Endothelial cell of umbilical vein (primary cell): ENCODE results near the gene PLCG2. TPM values are rescaled to one million over a fixed set of nuclear protein-coding genes. Genes with fewer than 3 reads are reported as not detected.
"Not testable (repeated sequence)": the region's sequence is repeated elsewhere in the genome, so short reads cannot be mapped to it uniquely, and the experiment has no call there.

ENCODE experiments used
- BruUV-seq: library from RNA; stranded (reverse); fragments of 400-500 nt; replicated peaks from 2 replicates; lab custom pipeline; 2021; lab: Mats Ljungman, UMichigan
- CTCF ChIA-PET: fragments of 300-600, 350-600 bp; sonication (Branson Sonifier 250); formaldehyde crosslinking; loops from one replicate; lab custom pipeline; 2021; ENCODE audit warnings: antibody characterized with exemption, inconsistent platforms; lab: Charles Lee
- POLR2A ChIA-PET: fragments of 300-600, 350-600 bp; sonication (Branson Sonifier 250); formaldehyde crosslinking; loops from one replicate; lab custom pipeline; 2021; ENCODE audit warnings: antibody characterized with exemption, inconsistent platforms; lab: Charles Lee
- DNase-seq: peaks from one replicate; pipeline ENCODE4 v3.0.0-alpha.2; 2011; ENCODE audit warnings: low read depth, low spot score
- FAIRE-seq: peaks from 2 replicates; lab custom pipeline; 2011; peaks lifted over from hg19 to GRCh38; lab: Jason Lieb, UNC
- H2AFZ ChIP-seq: 2 replicates; pipeline ENCODE4 v1.6.0; 2012; ENCODE audit warnings: low read depth, low read length, control low read depth, inconsistent platforms
- H3K27ac ChIP-seq: 2 replicates; pipeline ENCODE4 v1.5.1; 2011; ENCODE audit warnings: low read depth, mild to moderate bottlenecking, control low read depth, low read length, moderate library complexity; ENCODE audit not compliant: insufficient read depth
- H3K27me3 ChIP-seq, 2 experiments: 2 replicates each; pipeline versions ENCODE4 v1.6.0 to v1.6.1; 2011; ENCODE audit warnings: low read length in 2 of 2, mixed read lengths in 1 of 2; ENCODE audit not compliant: control insufficient read depth in 2 of 2, insufficient read depth in 2 of 2
- H3K36me3 ChIP-seq, 2 experiments: 2 replicates in 1 of 2; 3 replicates in 1 of 2; pipeline ENCODE4 v1.5.1; 2011; ENCODE audit warnings: low read length in 2 of 2, mild to moderate bottlenecking in 1 of 2, moderate library complexity in 1 of 2; ENCODE audit not compliant: control insufficient read depth in 2 of 2, insufficient read depth in 2 of 2; ENCODE audit errors: extremely low read depth in 1 of 2
- H3K4me1 ChIP-seq: 3 replicates; pipeline ENCODE4 v1.5.1; 2011; ENCODE audit warnings: mild to moderate bottlenecking, low read length; ENCODE audit not compliant: control insufficient read depth, insufficient read depth; ENCODE audit errors: extremely low read depth
- H3K4me2 ChIP-seq: 2 replicates; pipeline ENCODE4 v1.6.1; 2011; ENCODE audit warnings: low read length, control low read depth, mixed read lengths; ENCODE audit not compliant: insufficient read depth
- H3K4me3 ChIP-seq, 3 experiments: fragments of 200-600 bp in 1 of 3; sonication (generic), shearing (Covaris generic) in 1 of 3; replicated peaks in 1 of 3; 2 replicates each; pipeline ENCODE4 v1.5.1; 2011 to 2016; ENCODE audit warnings: control low read depth in 3 of 3, low read length in 3 of 3, mild to moderate bottlenecking in 2 of 3, inconsistent platforms in 1 of 3, low read depth in 1 of 3, moderate library complexity in 1 of 3; ENCODE audit not compliant: insufficient read depth in 1 of 3
- H3K79me2 ChIP-seq: 2 replicates; pipeline ENCODE4 v1.6.0; 2012; ENCODE audit warnings: low read length, inconsistent platforms; ENCODE audit not compliant: control insufficient read depth, insufficient read depth
- H3K9ac ChIP-seq: replicated peaks from 2 replicates; pipeline ENCODE3; 2011; ENCODE audit warnings: low read length, control low read depth; ENCODE audit not compliant: insufficient read depth; ENCODE audit errors: extremely low read depth
- H3K9me1 ChIP-seq: replicated peaks from 3 replicates; pipeline ENCODE4 v1.6.0; 2011; ENCODE audit warnings: mild to moderate bottlenecking, low read length; ENCODE audit not compliant: control insufficient read depth, insufficient read depth; ENCODE audit errors: extremely low read depth
- H3K9me3 ChIP-seq: replicated peaks from 2 replicates; pipeline ENCODE4 v1.5.1; 2012; ENCODE audit warnings: low read length, inconsistent platforms; ENCODE audit not compliant: control insufficient read depth, insufficient read depth
- H4K20me1 ChIP-seq: replicated peaks from 2 replicates; pipeline ENCODE3; 2011; ENCODE audit warnings: mild to moderate bottlenecking, low read length; ENCODE audit not compliant: control insufficient read depth, insufficient read depth; ENCODE audit errors: extremely low read depth
- CTCF ChIP-seq, 2 donors: IDR thresholded peaks; 1 replicate in 1 of 2; 2 replicates in 1 of 2; pipeline ENCODE4 v1.5.1; 2011; ENCODE audit warnings: low read length in 2 of 2, mild to moderate bottlenecking in 2 of 2, moderate library complexity in 2 of 2, control low read depth in 1 of 2, inconsistent platforms in 1 of 2, low read depth in 1 of 2; ENCODE audit not compliant: insufficient read depth in 1 of 2; ENCODE audit errors: extremely low read depth in 1 of 2
- EZH2 ChIP-seq: IDR thresholded peaks from 2 replicates; pipeline ENCODE4 v1.6.1; 2012; ENCODE audit warnings: borderline replicate concordance, low read depth, mild to moderate bottlenecking, moderate library complexity, low read length, inconsistent platforms; ENCODE audit not compliant: severe bottlenecking
- FOS ChIP-seq: IDR thresholded peaks from 2 replicates; pipeline ENCODE4 v1.6.1; 2011; ENCODE audit warnings: mild to moderate bottlenecking, low read length, moderate library complexity, borderline replicate concordance; ENCODE audit not compliant: insufficient read depth
- GATA2 ChIP-seq: IDR thresholded peaks from 2 replicates; pipeline ENCODE4 v1.7.0; 2011; ENCODE audit warnings: low read depth, mild to moderate bottlenecking, moderate library complexity, mixed read lengths, low read length; ENCODE audit not compliant: insufficient read length, insufficient read depth
- JUN ChIP-seq: IDR thresholded peaks from 2 replicates; pipeline ENCODE4 v1.6.1; 2011; ENCODE audit warnings: borderline replicate concordance, low read depth; ENCODE audit not compliant: insufficient read length, insufficient read depth
- MAX ChIP-seq: IDR thresholded peaks from 2 replicates; pipeline ENCODE4 v1.6.1; 2011; ENCODE audit not compliant: insufficient read depth, insufficient read length
- MYC ChIP-seq: IDR thresholded peaks from one replicate; pipeline ENCODE4 v1.6.1; 2011; ENCODE audit warnings: mild to moderate bottlenecking, low read depth, low read length
- POLR2A ChIP-seq: IDR thresholded peaks from 2 replicates; pipeline ENCODE4 v1.6.1; 2012; ENCODE audit warnings: low read depth, mild to moderate bottlenecking, control low read depth, low read length
- POLR2AphosphoS5 ChIP-seq: IDR thresholded peaks from 2 replicates; pipeline ENCODE4 v1.6.1; 2012; ENCODE audit warnings: low read depth, mild to moderate bottlenecking, control low read depth, low read length, moderate library complexity; ENCODE audit not compliant: insufficient read depth
- dilution Hi-C: fragments of 300-500 bp; cut with MboI; formaldehyde crosslinking; loops from one replicate; pipeline ENCODE4 v1.15.0; 2019; ENCODE audit warnings: low sequenced_read_pairs; ENCODE audit not compliant: extremely low pct_ligation_motif_present
- intact Hi-C: fragments of 100-400 bp; cut with micrococcal nuclease; formaldehyde crosslinking; loops from one replicate; pipeline ENCODE4 v1.10.0; 2022
- polyA plus RNA-seq, 4 experiments: library from polyadenylated mRNA; depleted of rRNA in 3 of 4; stranded (reverse) in 3 of 4; unstranded in 1 of 4; fragments of >200 nt; gene quantifications; 2 replicates each; pipeline versions ENCODE4 v1.2.1 to v1.2.3, GENCODE V29; 2011 to 2012; ENCODE audit warnings: missing spikeins in 1 of 4
- total RNA-seq: library from RNA; stranded (reverse); gene quantifications from 2 replicates; pipeline ENCODE4 v1.2.3, GENCODE V29; 2021

PLCG2 gene
- total and polyA plus RNA-seq, 2 donors (not counting 3 experiments of a cell fraction or from before 2014, with no cell fraction given): 10.8 to 13.6 TPM

DNA sequence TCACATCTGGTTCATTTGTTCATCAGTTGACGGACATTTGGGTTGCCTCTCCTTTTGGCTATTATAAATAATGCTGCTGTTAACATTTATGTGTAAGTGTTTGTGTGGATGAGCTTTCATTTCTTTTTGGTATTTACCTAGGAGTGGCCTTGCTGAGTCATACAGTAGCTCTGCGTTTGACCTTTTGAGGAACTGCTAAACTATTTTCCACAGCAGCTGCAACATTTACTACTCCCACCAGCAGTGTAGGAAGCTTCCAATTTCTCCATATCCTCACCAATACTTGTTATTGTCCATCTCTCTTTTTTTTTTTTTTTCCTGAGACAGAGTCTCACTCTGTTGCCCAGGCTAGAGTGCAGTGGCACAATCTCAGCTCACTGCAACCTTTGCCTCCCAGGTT lies 20.7 kb upstream of the PLCG2 start:
- FAIRE-seq: no peak
- Histone ChIP-seq H3K9ac (no peak overlapping the region), H3K9me3 (no peaks in the 10 kb centered on the region), H3K4me3 (no peak overlapping the region), H2AFZ (no peak overlapping the region), H3K79me2 (no peaks in the 10 kb centered on the region), H3K4me1 (peaks cover 15% of the 10 kb centered on the region), H3K4me2 (no peak overlapping the region), H4K20me1 (no peaks in the 10 kb centered on the region), H3K27me3 (peaks cover 0 to 2% of the 10 kb centered on the region in 2 experiments), H3K9me1 (no peaks in the 10 kb centered on the region), H3K36me3 (no peaks in the 10 kb centered on the region), H3K27ac (no peak overlapping the region)
- dilution Hi-C loops: no loop called here
- intact Hi-C loops: no loop called here
- BruUV-seq: no TSS peak
- TF ChIP-seq CTCF (IDR thresholded peaks at IDR 0.05; ENCODE audit: extremely low read depth in 1 of 2, insufficient read depth in 1 of 2, low read depth in 1 of 2, low read length in 2 of 2) (no peak), GATA2 (no peak), MAX (no peak), JUN (no peak), POLR2AphosphoS5 (no peak), POLR2A (no peak), MYC (no peak), EZH2 (no peak), FOS (no peak)
- POLR2A ChIA-PET: no interaction called here
- CTCF ChIA-PET: interaction anchor here (7.2 kb wide), 1 partner anchor 115 kb away, joined by 34 read pairs; no protein-coding TSS in a partner anchor
- no peak for DNase-seq

GRCh38 chr16:81762322-81762721 lies 16.8 kb upstream of the PLCG2 start:
- dilution Hi-C loops: not testable (repeated sequence)

More at GRCh38 chr16:81762322-81762721, 16.8 kb upstream of the PLCG2 start:
- POLR2A ChIA-PET, H2AFZ ChIP-seq, FAIRE-seq, H3K27ac ChIP-seq, H3K27me3 ChIP-seq, H3K79me2 ChIP-seq, H3K9ac ChIP-seq, CTCF ChIA-PET, H4K20me1 ChIP-seq, intact Hi-C loops, H3K4me2 ChIP-seq, DNase-seq, H3K9me3 ChIP-seq, BruUV-seq, H3K9me1 ChIP-seq, H3K4me3 ChIP-seq, H3K4me1 ChIP-seq, H3K36me3 ChIP-seq: not testable (repeated sequence)
